HUDEP-2 (cell line): ENCODE measurements around the gene GALP.
A peak's percentile ranks its signal among the peaks of the same experiment; 100 is the strongest.
"Not testable (repeated sequence)": the region's sequence is repeated elsewhere in the genome, so short reads cannot be mapped to it uniquely, and the experiment has no call there.

Experiments used
- DNase-seq, 76 experiments: peaks; one replicate each; lab custom pipeline; 2025; ENCODE audit not compliant: unreplicated experiment in 76 of 76; lab: John Stamatoyannopoulos, UW

GALP gene

GRCh38 chr19:56147307-56147706 lies 28.5 kb upstream of the GALP start:
- no peak for DNase-seq

- DNase-seq = no peak
Measured at GRCh38 chr19:56148096-56148495, 27.7 kb upstream of the GALP start.

GRCh38 chr19:56148955-56149655 lies 26.7 kb upstream of the GALP start:
- DNase-seq = not testable (repeated sequence)

- no peak for DNase-seq
Measured at GRCh38 chr19:56149656-56150038, 26.2 kb upstream of the GALP start.

GRCh38 chr19:56150358-56150757 lies 25.4 kb upstream of the GALP start:
- DNase-seq = no peak

GRCh38 chr19:56152644-56153043 lies 23.2 kb upstream of the GALP start:
- no peak for DNase-seq

- no peak for DNase-seq
Measured at GRCh38 chr19:56153507-56153906, 22.3 kb upstream of the GALP start.

- DNase-seq = peak in 8 of 76 experiments; percentile 9 to 23 (median 10)
Measured at GRCh38 chr19:56155124-56155687, 20.6 kb upstream of the GALP start.

GRCh38 chr19:56156768-56157167 lies 19.0 kb upstream of the GALP start:
- no peak for DNase-seq

- DNase-seq = no peak
Measured at GRCh38 chr19:56158170-56158757, 17.5 kb upstream of the GALP start.

GRCh38 chr19:56159009-56159559 lies 16.7 kb upstream of the GALP start:
- DNase-seq = no peak

- DNase-seq = no peak
Measured at GRCh38 chr19:56159622-56160271, 16.1 kb upstream of the GALP start.

GRCh38 chr19:56161534-56161933 lies 14.3 kb upstream of the GALP start:
- DNase-seq = no peak

- DNase-seq = peak in 6 of 76 experiments; percentile 7 to 39 (median 33)
Measured at GRCh38 chr19:56162258-56162657, 13.6 kb upstream of the GALP start.

GRCh38 chr19:56163097-56163496 lies 12.7 kb upstream of the GALP start:
- DNase-seq = no peak

GRCh38 chr19:56167064-56167578 lies 8.7 kb upstream of the GALP start:
- DNase-seq = peak in 2 of 76 experiments; percentile 4 to 7

GRCh38 chr19:56170261-56170660 lies 5.5 kb upstream of the GALP start:
- DNase-seq = no peak

GRCh38 chr19:56174086-56174485 lies 1.7 kb upstream of the GALP start:
- DNase-seq = no peak

GRCh38 chr19:56174550-56174949 lies 1.3 kb upstream of the GALP start:
- DNase-seq = no peak

- not testable (repeated sequence) for DNase-seq
Measured at GRCh38 chr19:56176310-56176709, 502 bp downstream of the GALP start.

GRCh38 chr19:56176881-56177280 lies 1.1 kb downstream of the GALP start:
- DNase-seq = no peak
